WTC11 (cell line): Measurements from ENCODE around the gene CC2D1A. TPM values are rescaled to one million over a fixed set of nuclear protein-coding genes. Genes with fewer than 3 reads are reported as not detected.
A peak's percentile ranks its signal among the peaks of the same experiment; 100 is the strongest.

Experiments used
- CREB1 ChIP-seq: sonication (generic); formaldehyde crosslinking; IDR thresholded peaks from 2 replicates; pipeline ENCODE4 v1.8.0; 2023; ENCODE audit warnings: mild to moderate bottlenecking, missing genetic modification reagents
- CREM ChIP-seq: sonication (generic); formaldehyde crosslinking; IDR thresholded peaks from 2 replicates; pipeline ENCODE4 v1.8.1; 2022; ENCODE audit warnings: mild to moderate bottlenecking, missing genetic modification reagents, moderate library complexity
- E2F1 ChIP-seq: sonication (generic); formaldehyde crosslinking; IDR thresholded peaks from 2 replicates; pipeline ENCODE4 v1.8.0; 2022; ENCODE audit warnings: mild to moderate bottlenecking, missing genetic modification reagents
- ERG ChIP-seq: fragments of 250-450 bp; sonication (Bioruptor Pico); IDR thresholded peaks from 2 replicates; pipeline ENCODE4 v1.8.0; 2021; ENCODE audit warnings: mild to moderate bottlenecking
- FOXJ3 ChIP-seq: sonication (generic); formaldehyde crosslinking; IDR thresholded peaks from 2 replicates; pipeline ENCODE4 v1.9.0; 2021; ENCODE audit warnings: missing genetic modification reagents, mild to moderate bottlenecking, borderline replicate concordance
- FOXP4 ChIP-seq: sonication (generic); formaldehyde crosslinking; IDR thresholded peaks from 2 replicates; pipeline ENCODE4 v1.8.0; 2022; ENCODE audit warnings: mild to moderate bottlenecking, missing genetic modification reagents
- HMGA2 ChIP-seq: fragments of 250-450 bp; sonication (Bioruptor Pico); IDR thresholded peaks from 2 replicates; pipeline ENCODE4 v1.4.0; 2021; ENCODE audit warnings: mild to moderate bottlenecking, moderate library complexity
- JAZF1 ChIP-seq: fragments of 250-450 bp; sonication (Bioruptor Pico); IDR thresholded peaks from 2 replicates; pipeline ENCODE4 v1.9.0; 2021; ENCODE audit warnings: moderate library complexity, mild to moderate bottlenecking, inconsistent platforms
- NFATC4 ChIP-seq: fragments of 250-450 bp; sonication (Bioruptor Pico); IDR thresholded peaks from 2 replicates; pipeline ENCODE4 v1.9.0; 2021; ENCODE audit warnings: mild to moderate bottlenecking
- NFE2L1 ChIP-seq: sonication (generic); formaldehyde crosslinking; IDR thresholded peaks from 2 replicates; pipeline ENCODE4 v1.8.1; 2023; ENCODE audit warnings: missing genetic modification reagents
- NFYB ChIP-seq: sonication (generic); formaldehyde crosslinking; conservative IDR thresholded peaks from 2 replicates; pipeline ENCODE4 v1.8.0; 2022; ENCODE audit warnings: low read depth, missing genetic modification reagents
- NR1H2 ChIP-seq: sonication (generic); formaldehyde crosslinking; IDR thresholded peaks from 2 replicates; pipeline ENCODE4 v1.9.0; 2021; ENCODE audit warnings: mild to moderate bottlenecking, moderate library complexity, missing genetic modification reagents
- OVOL2 ChIP-seq: fragments of 250-450 bp; sonication (Bioruptor Pico); IDR thresholded peaks from 2 replicates; pipeline ENCODE4 v1.9.0; 2021; ENCODE audit warnings: mild to moderate bottlenecking, borderline replicate concordance
- PRDM15 ChIP-seq: sonication (generic); formaldehyde crosslinking; IDR thresholded peaks from 2 replicates; pipeline ENCODE4 v1.8.0; 2022; ENCODE audit warnings: missing genetic modification reagents
- PREB ChIP-seq: sonication (generic); formaldehyde crosslinking; IDR thresholded peaks from 2 replicates; pipeline ENCODE4 v1.8.1; 2022; ENCODE audit warnings: mild to moderate bottlenecking, missing genetic modification reagents, moderate library complexity, borderline replicate concordance
- SOX15 ChIP-seq: fragments of 250-450 bp; sonication (Bioruptor Pico); IDR thresholded peaks from 2 replicates; pipeline ENCODE4 v1.9.0; 2021; ENCODE audit warnings: mild to moderate bottlenecking
- SP1 ChIP-seq: sonication (generic); formaldehyde crosslinking; conservative IDR thresholded peaks from 2 replicates; pipeline ENCODE4 v1.8.1; 2022; ENCODE audit warnings: missing genetic modification reagents
- TEAD4 ChIP-seq: sonication (generic); formaldehyde crosslinking; IDR thresholded peaks from 2 replicates; pipeline ENCODE4 v1.8.0; 2022; ENCODE audit warnings: mild to moderate bottlenecking, missing genetic modification reagents
- TP53 ChIP-seq: sonication (generic); formaldehyde crosslinking; IDR thresholded peaks from 2 replicates; pipeline ENCODE4 v1.8.1; 2023; ENCODE audit warnings: mild to moderate bottlenecking, missing genetic modification reagents
- USF2 ChIP-seq: sonication (generic); formaldehyde crosslinking; IDR thresholded peaks from 2 replicates; pipeline ENCODE4 v1.8.1; 2023; ENCODE audit warnings: mild to moderate bottlenecking, missing genetic modification reagents, moderate library complexity
- ZBTB21 ChIP-seq: sonication (generic); formaldehyde crosslinking; IDR thresholded peaks from 2 replicates; pipeline ENCODE4 v1.8.1; 2023; ENCODE audit warnings: mild to moderate bottlenecking, missing genetic modification reagents, borderline replicate concordance
- ZNF138 ChIP-seq: sonication (generic); formaldehyde crosslinking; conservative IDR thresholded peaks from 2 replicates; pipeline ENCODE4 v1.8.1; 2022; ENCODE audit warnings: mild to moderate bottlenecking, moderate library complexity, missing genetic modification reagents
- ZNF317 ChIP-seq: sonication (generic); formaldehyde crosslinking; IDR thresholded peaks from 2 replicates; pipeline ENCODE4 v1.8.1; 2023; ENCODE audit warnings: low read depth, mild to moderate bottlenecking, moderate library complexity, missing genetic modification reagents, borderline replicate concordance
- ZNF416 ChIP-seq: fragments of 250-450 bp; sonication (Bioruptor Pico); IDR thresholded peaks from 2 replicates; pipeline ENCODE4 v1.9.0; 2021; ENCODE audit warnings: mild to moderate bottlenecking, inconsistent platforms
- total RNA-seq: library from RNA; stranded (reverse); gene quantifications from 3 replicates; pipeline ENCODE4 v1.2.3, GENCODE V29; 2021
- TF ChIP-seq, protein P1 (sequence below): sonication (generic); formaldehyde crosslinking; IDR thresholded peaks from 2 replicates; pipeline ENCODE4 v1.8.0; 2023; ENCODE audit warnings: mild to moderate bottlenecking, missing genetic modification reagents

CC2D1A gene
- total RNA-seq, 1 experiment from 2014 or later: 44.2 TPM

GRCh38 chr19:13905634-13906520 lies at the start of gene CC2D1A, which contains the start of gene BRME1 (continued):
- TF ChIP-seq ERG (CRISPR knock-in tag) (no peak), NFYB (peak; percentile 52), JAZF1 (CRISPR knock-in tag) (no peak), TEAD4 (CRISPR knock-in tag) (no peak), FOXJ3 (CRISPR knock-in tag) (no peak), PREB (CRISPR knock-in tag) (no peak), OVOL2 (CRISPR knock-in tag) (no peak), NR1H2 (no peak), ZNF317 (CRISPR knock-in tag) (0 out of 2 replicates have a peak, but pooled peaks have one; percentile 21), CREM (CRISPR knock-in tag) (peak; percentile 77), ZNF138 (CRISPR knock-in tag) (no peak), NFE2L1 (CRISPR knock-in tag) (peak; percentile 99), FOXP4 (CRISPR knock-in tag) (peak; percentile 92), SOX15 (no peak), ZNF416 (CRISPR knock-in tag) (no peak), PRDM15 (no peak), CREB1 (CRISPR knock-in tag) (peak; percentile 85; the same call in 1 of the 2 replicates), SP1 (CRISPR knock-in tag) (peak; percentile 96), NFATC4 (no peak), E2F1 (CRISPR knock-in tag) (peak; percentile 95), TP53 (CRISPR knock-in tag) (peak; percentile 95), ZBTB21 (CRISPR knock-in tag) (peak; percentile 92; the same call in 1 of the 2 replicates), USF2 (peak; percentile 65; the same call in 1 of the 2 replicates), HMGA2 (CRISPR knock-in tag) (no peak)
- TF ChIP-seq, protein P1, sequence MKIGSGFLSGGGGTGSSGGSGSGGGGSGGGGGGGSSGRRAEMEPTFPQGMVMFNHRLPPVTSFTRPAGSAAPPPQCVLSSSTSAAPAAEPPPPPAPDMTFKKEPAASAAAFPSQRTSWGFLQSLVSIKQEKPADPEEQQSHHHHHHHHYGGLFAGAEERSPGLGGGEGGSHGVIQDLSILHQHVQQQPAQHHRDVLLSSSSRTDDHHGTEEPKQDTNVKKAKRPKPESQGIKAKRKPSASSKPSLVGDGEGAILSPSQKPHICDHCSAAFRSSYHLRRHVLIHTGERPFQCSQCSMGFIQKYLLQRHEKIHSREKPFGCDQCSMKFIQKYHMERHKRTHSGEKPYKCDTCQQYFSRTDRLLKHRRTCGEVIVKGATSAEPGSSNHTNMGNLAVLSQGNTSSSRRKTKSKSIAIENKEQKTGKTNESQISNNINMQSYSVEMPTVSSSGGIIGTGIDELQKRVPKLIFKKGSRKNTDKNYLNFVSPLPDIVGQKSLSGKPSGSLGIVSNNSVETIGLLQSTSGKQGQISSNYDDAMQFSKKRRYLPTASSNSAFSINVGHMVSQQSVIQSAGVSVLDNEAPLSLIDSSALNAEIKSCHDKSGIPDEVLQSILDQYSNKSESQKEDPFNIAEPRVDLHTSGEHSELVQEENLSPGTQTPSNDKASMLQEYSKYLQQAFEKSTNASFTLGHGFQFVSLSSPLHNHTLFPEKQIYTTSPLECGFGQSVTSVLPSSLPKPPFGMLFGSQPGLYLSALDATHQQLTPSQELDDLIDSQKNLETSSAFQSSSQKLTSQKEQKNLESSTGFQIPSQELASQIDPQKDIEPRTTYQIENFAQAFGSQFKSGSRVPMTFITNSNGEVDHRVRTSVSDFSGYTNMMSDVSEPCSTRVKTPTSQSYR: peak; percentile 70; the same call in 1 of the 2 replicates
